Measurements from ENCODE around the gene CYB5R4.

GRCh38 chr6:84003654-84004053, 144.2 kb downstream of the CYB5R4 start:
- TF ChIP-seq, protein P1, sequence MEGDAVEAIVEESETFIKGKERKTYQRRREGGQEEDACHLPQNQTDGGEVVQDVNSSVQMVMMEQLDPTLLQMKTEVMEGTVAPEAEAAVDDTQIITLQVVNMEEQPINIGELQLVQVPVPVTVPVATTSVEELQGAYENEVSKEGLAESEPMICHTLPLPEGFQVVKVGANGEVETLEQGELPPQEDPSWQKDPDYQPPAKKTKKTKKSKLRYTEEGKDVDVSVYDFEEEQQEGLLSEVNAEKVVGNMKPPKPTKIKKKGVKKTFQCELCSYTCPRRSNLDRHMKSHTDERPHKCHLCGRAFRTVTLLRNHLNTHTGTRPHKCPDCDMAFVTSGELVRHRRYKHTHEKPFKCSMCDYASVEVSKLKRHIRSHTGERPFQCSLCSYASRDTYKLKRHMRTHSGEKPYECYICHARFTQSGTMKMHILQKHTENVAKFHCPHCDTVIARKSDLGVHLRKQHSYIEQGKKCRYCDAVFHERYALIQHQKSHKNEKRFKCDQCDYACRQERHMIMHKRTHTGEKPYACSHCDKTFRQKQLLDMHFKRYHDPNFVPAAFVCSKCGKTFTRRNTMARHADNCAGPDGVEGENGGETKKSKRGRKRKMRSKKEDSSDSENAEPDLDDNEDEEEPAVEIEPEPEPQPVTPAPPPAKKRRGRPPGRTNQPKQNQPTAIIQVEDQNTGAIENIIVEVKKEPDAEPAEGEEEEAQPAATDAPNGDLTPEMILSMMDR (IDR thresholded peaks at IDR 0.05) = no peak
- TF ChIP-seq POLR2AphosphoS5 (IDR thresholded peaks at IDR 0.05) = no peak
- no peak for TF ChIP-seq POLR2A (IDR thresholded peaks at IDR 0.05)
